ENCODE data around the gene IMPA2.

Gene IMPA2

GRCh38 chr18:12009581-12010140 lies 28.4 kb downstream of the IMPA2 start:
- DNase-seq: no peak

- no peak for DNase-seq
These were observed 29.0 kb downstream of the IMPA2 start for GRCh38 chr18:12010187-12010802.

- DNase-seq: no peak
These were observed 30.1 kb downstream of the IMPA2 start for GRCh38 chr18:12011199-12011956.

- DNase-seq: no peak
These were observed 30.7 kb downstream of the IMPA2 start for GRCh38 chr18:12011957-12012549.

GRCh38 chr18:12012697-12013096 lies 31.4 kb downstream of the IMPA2 start:
- DNase-seq: no peak

- DNase-seq: no peak
These were observed 32.0 kb downstream of the IMPA2 start for GRCh38 chr18:12013186-12013916.

- no peak for DNase-seq
These were observed 32.8 kb downstream of the IMPA2 start for GRCh38 chr18:12014086-12014485.

- no peak for DNase-seq
These were observed 33.5 kb downstream of the IMPA2 start for GRCh38 chr18:12014521-12015415.

GRCh38 chr18:12015416-12016062 lies 34.2 kb downstream of the IMPA2 start:
- no peak for DNase-seq

- no peak for DNase-seq
These were observed 35.8 kb downstream of the IMPA2 start for GRCh38 chr18:12017081-12017480.

GRCh38 chr18:12018861-12019260 lies 37.6 kb downstream of the IMPA2 start:
- DNase-seq: no peak

GRCh38 chr18:12021077-12021476 lies 39.8 kb downstream of the IMPA2 start:
- DNase-seq: no peak

GRCh38 chr18:12021596-12021995 lies 40.3 kb downstream of the IMPA2 start:
- no peak for DNase-seq

- no peak for DNase-seq
These were observed 42.1 kb downstream of the IMPA2 start for GRCh38 chr18:12023375-12023774.

- no peak for DNase-seq
These were observed 45.3 kb downstream of the IMPA2 start for GRCh38 chr18:12026562-12026961.

- DNase-seq: no peak
These were observed 45.7 kb downstream of the IMPA2 start for GRCh38 chr18:12027046-12027445.

GRCh38 chr18:12027480-12027879 lies 46.2 kb downstream of the IMPA2 start:
- DNase-seq: no peak

- no peak for DNase-seq
These were observed 46.8 kb downstream of the IMPA2 start for GRCh38 chr18:12028040-12028628.

GRCh38 chr18:12028674-12029073 lies 47.4 kb downstream of the IMPA2 start:
- DNase-seq: peak in 1 of 3 experiments; percentile 28

GRCh38 chr18:12029786-12030584 lies 48.7 kb downstream of the IMPA2 start:
- DNase-seq: no peak

Measured in NCI-H1417 (cell line).